GM19372 (cell line): ENCODE measurements around the gene CAGE1.
"Not testable (repeated sequence)": the region's sequence is repeated elsewhere in the genome, so short reads cannot be mapped to it uniquely, and the experiment has no call there.

Experiments
- ATAC-seq: cut with Tn5 transposase; IDR thresholded peaks from one replicate; pipeline ENCODE4 v1.9.1; 2021; ENCODE audit warnings: mild to moderate bottlenecking, low read depth, moderate library complexity; ENCODE audit not compliant: unreplicated experiment

Gene CAGE1

DNA sequence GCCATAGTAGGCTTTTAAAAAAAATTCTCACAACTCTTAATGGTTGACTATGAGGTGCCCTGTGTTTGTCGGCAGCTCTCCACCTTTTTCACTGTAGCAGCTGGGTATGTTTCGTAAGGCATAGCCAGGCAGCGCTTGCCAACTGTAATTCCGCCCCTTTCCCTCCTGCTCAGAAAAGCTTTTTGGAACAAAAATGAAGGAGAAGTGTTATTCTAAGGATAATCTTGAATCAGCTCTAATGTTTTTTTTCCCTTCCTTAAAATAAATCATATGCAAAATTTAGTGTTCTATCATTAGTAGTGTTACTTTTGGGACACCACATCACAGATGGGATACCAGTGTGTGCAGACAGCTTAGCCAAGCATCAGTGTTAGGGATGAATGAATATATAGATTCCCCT is 21.3 kb upstream of the CAGE1 start:
- ATAC-seq = no peak

DNA sequence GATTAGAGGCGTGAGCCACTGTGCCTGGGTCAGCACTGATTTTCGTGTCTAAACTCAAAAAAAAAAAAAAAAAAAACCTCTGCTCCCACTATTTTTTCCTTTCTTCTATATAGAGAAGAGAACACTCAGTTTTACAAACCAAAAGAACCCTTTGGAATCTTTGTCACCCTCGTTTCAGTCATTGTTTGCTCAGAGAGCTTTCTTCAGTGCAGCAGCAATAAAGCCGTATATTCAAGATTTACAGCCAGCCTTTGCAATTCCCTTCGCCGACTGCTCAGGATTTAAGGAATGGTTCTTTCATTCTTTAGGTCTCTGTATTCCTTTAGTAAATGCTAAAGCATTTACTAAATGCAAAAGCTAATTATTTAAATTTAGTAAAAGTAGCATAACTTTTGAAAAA is 20.2 kb upstream of the CAGE1 start:
- no peak for ATAC-seq

DNA sequence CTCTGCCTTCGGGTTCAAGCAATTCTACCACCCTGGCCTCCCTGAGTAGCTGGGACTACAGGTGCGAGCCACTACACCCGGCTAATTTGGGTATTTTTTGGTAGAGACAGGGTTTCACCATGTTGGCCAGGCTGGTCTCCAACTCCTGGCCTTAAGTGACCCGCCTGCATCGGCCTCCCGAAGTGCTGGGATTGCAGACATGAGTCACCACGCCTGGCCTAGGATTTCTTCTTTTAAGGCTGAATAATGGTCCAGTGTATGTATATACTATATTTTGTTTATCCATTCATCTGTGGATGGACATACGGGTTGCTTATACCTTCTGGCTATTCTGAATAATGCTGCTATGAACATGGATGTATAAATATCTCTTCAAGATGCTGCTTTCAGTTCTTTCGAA is 17.2 kb upstream of the CAGE1 start:
- ATAC-seq = no peak

DNA sequence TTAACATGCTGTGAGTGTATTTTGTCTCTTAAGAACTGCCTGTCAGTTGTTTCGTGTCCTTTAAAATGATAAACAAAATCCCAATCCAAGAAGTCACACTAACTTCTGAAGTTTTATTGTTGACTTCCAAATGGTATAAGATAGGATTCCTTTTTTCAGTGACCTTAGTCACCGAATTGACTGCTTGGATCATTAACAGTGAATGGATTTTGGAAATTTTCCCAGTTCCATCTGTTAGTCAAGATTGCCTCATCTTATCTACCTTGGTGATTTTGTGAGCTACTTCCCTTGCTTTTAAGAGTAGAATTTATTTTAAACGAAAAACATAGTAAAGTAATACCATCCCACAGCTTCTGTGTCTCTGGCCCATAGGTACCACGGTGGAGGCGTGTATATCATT is 15.0 kb upstream of the CAGE1 start:
- ATAC-seq = no peak

DNA sequence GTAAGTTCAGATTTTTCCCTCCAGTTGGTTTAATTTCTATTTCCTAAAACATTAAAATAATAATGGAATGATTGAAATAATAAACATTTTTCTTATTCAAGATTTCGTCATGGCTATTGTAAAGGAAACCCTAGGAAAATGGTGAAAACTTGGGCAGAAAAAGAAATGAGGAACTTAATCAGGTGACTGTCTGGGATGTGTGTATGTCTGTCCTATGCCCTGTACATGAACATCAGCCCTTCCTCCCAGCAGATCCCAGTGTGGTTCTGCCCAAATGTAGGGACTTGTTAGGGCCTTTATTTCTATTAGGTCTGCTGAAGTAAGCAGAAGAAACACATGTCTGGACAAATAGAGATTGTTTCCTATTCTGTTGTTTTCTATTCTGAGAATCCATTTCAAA is 13.2 kb upstream of the CAGE1 start:
- ATAC-seq = no peak

DNA sequence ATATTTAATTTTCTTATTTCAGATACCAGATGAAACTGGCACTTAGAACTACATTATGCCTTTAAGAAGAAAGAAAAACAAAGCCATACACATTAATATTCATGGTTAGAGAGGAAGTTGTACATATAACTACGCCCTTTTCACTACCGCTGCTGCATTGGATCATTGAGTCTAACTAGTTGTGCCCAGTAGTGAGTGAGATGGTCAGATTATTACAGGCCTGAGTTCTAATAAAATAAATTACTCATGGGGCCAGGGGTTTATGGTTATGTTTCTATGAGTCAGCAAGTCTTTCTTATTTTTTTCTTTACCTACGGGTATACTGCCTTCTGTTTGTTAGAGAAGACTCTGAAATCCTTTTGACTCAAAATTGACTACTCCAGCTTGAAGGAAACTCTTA is 11.5 kb upstream of the CAGE1 start:
- no peak for ATAC-seq

DNA sequence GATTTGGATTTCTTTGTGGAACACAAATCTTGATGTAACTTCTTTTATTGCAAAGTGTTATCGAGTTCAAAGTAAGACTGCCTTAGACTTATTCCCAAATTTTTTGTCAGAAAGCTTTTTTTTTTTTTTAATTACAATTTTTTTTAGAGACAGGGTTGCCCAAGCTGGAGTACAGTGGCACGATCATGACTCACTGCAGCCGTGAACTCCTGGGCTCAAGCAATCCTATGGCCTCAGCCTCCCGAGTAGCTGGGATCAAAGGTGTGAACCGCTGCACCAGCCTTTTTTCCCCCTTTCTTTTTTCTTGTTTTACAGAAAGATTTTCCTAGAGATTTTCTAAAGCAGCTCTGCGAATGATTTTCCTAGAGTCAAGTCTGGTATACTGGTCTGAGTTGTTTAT is 2.9 kb upstream of the CAGE1 start:
- no peak for ATAC-seq

DNA sequence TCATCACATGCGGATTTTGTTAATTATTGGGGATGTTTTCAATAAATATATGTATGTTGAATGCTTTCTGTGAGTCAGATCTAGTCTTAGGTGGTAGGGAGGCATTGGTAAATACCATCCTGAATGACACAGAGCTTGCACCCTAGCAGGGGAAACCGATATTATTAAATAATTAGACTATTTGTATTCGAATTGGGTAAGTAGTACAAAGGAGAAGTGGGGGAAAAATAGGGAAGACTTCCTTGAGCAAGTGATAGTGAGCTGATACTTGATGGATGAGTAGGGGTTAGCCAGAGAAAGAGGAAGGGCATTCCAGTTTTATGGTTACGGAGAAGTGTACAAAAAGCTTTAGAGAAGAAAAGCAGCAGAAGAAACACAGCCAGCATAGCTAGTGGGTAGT is 1.6 kb upstream of the CAGE1 start:
- no peak for ATAC-seq

DNA sequence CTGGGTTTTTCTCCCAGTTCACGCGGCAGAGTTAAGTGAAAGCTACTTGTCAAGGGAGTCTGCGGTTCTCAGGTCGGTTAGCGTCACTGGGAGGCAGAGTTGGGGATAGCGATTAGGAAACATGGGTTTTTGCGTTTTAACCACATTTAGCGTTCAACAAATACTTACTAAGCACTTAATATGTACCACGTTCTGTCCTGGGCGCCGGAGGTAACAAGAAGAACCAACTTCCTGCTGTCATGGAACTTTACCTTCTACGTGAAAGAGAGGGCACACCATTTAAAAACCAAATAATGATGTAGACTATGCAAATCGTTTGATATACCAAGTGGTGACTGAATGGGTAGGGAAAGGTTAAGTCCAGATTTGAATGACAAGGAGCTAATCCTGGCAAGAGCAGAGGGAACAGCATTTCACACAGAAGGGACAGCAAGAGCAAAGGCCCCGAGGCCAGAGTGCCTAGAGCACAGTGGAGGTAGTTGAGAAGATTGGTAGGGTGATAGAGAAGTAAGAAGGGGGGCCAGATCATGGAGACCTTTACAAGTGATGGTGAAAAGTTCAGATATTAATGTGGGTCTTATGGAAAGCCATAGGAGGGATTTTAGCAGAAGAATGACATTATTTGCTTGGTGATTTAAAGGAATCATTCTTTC is 810 bp upstream of the CAGE1 start:
- no peak for ATAC-seq

DNA sequence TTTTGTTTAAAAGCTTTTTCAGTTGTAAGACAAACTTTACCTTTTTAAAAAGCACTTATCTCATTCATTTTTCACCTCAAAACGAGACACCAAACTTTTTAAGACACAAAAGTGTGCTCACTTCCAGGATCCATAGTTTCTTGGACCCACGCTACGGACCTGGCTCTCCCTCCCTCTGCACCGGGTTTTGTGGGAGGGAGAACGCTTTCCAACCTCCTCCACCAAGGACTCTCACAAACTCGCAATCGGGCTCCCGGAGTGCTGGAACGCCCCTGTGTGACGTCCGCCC is 436 bp downstream of the CAGE1 start:
- no peak for ATAC-seq

DNA sequence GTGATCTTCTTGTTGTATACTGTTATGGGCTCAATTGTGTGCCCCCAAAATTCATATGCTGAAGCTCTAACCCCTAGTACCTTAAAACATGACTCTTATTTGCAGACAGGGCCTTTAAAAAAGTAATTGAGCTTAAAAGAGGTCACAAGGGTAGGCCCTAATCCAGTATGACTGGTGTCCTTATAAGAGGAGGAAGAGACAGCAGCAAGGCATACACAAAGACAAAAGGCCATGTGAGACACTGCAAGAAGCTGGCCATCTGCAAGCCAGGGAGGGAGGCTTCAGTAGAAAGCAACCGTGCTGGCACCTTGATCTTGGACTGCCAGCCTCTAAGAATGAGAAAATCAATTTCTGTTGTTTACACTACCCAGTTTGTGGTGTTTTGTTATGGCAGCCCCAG is 8.4 kb downstream of the CAGE1 start:
- no peak for ATAC-seq

DNA sequence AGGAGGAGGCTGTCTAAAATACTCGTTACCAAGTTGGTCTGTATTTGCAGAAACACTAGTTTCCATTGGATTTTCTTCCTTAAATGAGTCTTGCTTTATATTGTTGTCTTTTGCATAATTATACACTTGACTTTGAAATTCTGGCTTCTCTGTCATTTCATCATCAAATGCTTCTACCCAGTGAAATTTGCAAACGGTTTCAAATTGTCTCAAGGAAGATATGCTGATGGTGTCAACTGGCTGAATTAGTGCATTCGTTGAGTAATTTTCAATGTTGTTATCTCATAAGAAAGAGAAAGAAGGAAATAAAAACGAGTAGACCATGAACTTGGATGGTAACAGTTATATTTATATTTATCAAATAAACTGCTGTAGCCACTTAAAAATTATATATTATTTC is 10.8 kb downstream of the CAGE1 start:
- no peak for ATAC-seq

DNA sequence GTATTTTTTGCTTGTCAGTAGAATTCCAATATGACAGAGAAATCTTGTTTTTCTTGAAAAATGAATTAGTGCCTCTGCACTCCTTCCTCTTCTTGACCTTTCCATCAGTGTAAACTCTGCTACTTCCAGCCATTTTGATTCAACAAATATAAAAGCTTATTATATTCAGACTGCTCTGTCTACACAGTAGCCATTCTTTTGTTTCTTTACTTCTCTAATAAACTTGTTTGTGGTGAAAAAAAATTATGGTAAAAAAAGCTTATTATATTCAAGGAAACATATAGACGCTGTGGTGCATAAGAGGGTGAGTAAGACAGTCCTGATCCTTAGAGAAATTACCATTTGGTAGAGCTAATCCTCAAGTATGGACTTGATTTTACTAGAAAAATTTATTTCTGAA is 11.6 kb downstream of the CAGE1 start:
- no peak for ATAC-seq

DNA sequence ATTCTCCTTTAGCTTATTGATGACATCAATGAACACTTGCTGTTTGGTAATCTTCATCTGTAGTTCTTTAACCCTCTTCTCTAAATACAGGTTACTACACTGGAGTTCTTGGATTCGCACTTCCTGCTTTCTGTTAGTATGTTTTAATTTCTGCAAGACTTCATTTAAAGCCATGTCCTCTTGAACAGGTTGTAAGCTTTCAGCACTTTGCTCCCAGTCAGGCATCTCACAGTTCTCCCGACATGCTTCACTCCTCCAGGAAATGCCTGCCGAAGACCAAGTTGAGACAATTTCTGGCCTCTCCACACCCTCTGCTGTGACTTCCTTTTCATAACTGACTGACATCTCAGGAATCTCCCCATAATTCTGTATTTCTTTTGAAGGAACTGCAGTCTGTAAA is 15.8 kb downstream of the CAGE1 start:
- ATAC-seq = no peak

DNA sequence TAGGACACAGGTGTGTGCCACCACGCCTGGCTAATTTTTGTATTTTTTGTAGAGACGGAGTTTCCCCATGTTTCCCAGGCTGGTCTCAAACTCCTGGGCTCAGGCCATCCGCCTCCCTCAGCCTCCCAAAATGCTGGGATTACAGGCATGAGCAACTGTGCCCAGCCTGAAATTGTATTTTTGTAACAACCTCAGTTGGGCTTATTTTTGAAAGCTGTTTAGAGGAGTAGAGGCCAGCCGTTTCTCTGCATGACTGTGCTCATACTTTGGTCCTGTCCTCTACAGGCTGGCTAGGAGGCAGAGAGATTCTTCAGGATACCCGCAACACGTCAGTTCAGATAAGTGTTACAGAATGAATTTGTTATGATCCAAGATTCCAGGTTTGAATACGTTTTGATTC is 22.1 kb downstream of the CAGE1 start:
- no peak for ATAC-seq

DNA sequence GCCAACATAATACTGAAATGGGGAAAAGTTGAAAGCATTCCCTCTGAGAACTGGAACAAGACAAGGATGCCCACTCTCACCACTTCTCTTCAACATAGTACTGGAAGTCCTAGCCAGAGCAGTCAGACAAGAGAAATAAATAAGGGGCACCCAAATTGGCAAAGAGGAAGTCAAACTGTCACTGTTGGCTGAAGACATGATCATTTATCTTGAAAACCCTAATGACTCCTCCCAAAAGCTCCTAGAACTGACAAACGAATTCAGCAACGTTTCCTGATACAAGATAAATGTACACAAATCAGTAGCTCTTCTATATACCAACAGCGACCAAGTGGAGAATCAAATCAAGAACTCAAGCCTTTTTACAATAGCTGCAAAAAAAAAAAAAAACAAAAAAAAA is 37.6 kb downstream of the CAGE1 start:
- ATAC-seq = not testable (repeated sequence)

DNA sequence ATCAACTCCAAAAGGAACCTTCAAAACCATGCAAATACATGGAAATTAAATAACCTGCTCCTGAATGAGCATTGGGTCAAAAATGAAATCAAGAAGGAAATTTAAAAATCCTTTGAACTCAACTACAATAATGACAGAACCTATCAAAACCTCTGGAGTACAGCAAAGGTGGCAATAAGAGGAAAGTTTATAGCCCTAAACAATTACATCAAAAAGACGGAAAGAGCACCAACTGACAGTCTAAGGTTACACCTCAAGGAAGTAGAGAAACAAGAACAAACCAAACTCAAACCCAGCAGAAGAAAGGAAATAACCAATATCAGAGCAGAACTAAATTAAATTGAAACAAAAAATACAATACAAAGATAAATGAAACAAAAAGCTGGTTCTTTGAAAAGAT is 39.0 kb downstream of the CAGE1 start:
- not testable (repeated sequence) for ATAC-seq

DNA sequence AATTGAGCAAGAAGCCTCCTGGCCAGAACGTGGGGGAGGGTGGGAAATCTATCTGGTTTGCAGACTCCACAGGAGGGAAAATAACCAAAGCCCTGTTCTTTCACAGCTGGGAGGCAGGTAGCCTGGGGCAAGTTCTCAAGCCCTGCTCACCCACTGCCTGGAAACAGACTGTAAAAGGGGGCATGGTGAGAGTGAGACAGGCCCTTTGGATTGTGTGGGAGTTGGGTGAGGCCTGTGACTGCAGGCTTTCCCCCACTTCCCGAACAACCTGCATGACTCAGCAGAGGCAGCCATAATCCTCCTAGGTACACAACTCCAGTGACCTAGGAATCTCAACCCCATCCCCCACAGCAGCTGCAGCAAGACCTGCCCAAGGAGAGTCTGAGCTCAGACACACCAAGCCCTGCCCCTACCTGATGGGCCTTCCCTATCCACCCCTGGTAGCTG is 42.0 kb downstream of the CAGE1 start:
- ATAC-seq = not testable (repeated sequence)

DNA sequence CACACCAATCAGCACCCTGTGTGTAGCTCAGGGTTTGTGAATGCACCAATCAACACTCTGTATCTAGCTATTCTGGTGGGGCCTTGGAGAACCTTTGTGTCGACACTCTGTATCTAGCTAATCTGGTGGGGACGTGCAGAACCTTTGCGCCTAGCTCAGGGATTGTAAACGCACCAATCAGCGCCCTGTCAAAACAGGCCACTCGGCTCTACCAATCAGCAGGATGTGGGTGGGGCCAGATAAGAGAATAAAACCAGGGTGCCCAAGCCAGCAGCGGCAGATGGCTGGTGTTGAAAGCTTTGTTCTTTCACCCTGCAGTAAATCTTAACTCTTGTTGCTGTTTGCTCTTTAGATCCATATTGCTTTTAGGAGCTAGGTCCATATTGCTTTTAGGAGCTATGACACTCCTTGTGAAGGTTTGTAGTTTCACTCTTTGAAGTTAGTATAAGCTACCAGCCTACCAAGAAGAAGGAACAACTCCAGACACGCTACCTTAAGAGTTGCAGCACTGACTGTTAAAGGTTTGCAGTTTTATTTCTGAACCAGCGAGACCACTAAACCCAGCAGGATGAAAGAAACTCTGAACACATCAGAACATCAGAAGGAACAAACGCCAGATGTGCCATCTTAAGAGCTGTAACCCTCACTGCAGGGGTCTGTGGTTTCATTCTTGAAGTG is 44.6 kb downstream of the CAGE1 start:
- not testable (repeated sequence) for ATAC-seq

DNA sequence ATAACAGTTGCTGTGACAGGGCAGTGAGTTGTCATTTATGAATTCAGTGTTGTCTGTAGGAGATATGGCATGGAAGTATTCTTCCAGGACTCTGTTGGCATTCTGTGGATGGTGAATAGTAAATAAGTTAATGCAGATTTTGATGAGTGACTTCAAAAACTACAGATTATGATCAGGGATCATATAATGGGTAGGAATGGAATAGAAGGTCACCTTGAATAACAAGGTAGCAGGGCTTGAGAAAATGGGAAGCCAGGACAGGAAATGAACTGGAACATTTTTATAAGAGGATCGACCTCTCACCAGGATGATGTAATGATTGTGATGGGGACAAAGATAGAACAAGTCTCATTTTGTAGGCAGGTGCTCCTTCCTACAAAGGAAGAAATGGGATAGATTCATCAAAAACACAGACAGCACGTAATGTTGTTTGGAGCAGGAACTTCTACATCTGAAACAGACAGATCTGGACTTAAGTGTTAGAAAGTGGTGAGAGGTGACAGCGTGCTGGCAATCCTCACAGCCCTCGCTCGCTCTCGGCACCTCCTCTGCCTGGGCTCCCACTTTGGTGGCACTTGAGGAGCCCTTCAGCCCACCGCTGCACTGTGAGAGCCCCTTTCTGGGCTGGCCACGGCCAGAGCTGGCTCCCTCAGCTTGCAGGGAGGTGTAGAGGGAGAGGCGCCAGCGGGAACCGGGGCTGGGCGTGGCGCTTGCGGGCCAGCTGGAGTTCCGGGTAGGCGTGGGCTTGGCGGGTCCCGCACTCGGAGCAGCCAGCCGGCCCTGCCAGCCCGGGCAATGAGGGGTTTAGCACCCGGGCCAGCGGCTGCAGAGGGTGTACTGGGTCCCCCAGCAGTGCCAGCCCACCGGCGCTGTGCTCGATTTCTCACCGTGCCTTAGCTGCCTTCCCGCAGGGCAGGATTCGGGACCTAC is 45.7 kb downstream of the CAGE1 start:
- ATAC-seq = no peak

DNA sequence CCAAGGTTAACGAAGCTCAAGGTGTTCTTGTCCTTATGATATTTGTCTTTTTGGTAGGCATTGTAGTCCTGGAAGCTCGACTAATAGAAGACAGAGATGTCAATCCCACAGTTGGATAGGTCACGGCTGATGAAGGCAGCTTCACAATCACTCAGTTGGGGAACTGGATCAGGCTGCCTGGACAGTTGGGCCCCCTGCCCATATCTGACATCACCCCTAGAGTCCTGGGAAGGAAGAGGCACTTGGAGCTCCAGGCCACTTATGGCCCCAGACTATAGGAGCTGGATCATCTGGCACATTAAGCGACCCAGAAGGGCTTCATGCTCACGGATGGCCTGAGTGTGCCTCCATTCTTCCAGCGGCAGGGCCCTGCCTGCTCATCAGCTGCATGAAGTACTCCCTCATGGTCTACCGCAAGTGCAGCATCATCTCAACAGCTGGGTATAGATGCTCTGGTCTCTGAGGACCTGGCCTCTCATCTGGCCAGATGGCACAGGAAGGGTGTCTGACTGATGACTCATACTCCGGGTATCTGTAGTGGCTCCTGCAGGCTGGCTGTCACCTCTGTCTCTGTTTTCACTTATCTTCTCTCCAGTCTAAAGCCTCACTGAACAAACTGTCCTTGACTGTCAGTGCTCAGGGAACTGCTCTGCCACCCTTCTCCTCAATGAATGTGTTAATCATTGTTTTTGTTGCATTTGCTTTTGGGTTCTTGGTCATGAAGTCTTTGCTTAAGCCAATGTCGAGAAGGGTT is 47.4 kb downstream of the CAGE1 start:
- no peak for ATAC-seq
